NCI-H226 (cell line): ENCODE data around the gene SULT1A1.
A peak's percentile ranks its signal among the peaks of the same experiment; 100 is the strongest.
"Not testable (repeated sequence)": the region's sequence is repeated elsewhere in the genome, so short reads cannot be mapped to it uniquely, and the experiment has no call there.

ENCODE experiments used
- DNase-seq: peaks from one replicate; pipeline ENCODE4 v3.0.0-alpha.2; 2015

Gene SULT1A1

DNA sequence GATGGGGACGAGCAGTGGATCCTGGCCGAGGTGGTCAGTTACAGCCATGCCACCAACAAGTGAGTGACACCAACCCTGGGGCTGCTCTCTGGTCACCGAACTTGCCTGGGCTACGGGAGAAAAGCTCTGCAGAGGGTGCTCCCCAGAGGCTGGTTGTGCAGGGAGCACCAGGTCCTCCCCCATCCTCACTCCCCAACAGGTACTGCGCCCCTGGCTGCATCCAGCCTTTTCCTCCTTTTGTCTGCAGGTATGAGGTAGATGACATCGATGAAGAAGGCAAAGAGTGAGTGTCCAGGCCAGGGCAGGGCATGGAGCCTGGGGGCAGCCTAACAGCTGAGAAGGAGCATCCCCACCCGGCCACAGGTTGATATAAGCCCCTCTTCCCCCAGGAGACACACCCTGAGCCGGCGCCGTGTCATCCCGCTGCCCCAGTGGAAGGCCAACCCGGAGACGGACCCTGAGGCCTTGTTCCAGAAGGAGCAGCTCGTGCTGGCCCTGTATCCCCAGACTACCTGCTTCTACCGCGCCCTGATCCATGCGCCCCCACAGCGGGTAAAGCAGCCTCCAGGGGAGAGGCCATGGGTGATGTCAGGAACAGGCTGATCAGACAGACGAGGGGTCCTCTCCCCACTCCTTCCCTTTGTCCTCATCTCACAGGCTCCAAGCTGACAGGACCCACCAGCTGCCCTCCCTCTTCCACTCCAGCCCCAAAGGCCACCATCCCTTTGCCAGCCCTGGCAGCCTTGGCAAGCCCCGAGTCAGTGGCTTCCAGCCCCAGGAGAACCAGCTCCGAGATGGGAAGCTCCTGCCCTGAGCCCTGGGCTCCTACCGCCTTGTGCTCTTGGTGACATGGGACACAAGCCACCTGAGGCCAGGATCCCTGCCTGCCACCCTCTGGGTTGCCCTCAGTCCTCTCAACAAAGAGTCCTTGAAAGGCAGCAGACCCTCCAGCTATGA is 19.2 kb downstream of the SULT1A1 start:
- DNase-seq: no peak

DNA sequence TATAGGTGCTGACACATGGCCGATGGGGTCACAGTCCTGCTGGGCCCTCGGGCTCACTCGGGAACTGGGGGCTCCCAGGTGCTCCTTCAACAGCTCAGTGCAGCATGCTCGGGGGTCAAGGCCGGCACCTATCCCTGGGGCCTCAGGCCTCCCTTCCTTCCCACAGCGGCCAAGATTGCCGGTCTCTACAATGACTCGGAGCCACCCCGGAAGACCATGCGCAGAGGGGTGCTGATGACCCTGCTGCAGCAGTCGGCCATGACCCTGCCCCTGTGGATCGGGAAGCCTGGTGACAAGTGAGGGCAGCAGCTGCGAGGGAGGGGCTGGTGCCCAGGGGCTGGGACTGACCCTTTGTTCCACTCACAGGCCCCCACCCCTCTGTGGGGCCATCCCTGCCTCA is 19.9 kb downstream of the SULT1A1 start:
- no peak for DNase-seq

DNA sequence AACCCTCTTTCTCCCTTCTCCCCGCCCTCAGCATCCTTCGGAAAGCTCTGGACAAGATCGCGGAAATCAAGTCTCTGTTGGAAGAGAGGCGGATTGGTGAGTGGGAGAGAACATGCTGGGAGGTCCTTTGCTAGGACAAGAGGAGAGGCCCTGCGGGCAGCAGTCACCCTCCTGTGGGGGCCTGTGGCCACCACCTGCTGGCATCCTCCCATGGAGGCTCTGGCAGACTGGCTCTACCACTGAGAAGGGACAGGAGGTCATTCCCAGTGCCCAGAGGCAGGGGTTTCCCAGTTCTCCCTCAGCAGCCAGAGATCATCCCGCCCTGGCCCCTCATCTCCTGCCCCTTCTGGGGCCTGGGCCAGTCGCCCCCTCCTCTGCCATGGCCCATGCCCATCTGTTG is 20.8 kb downstream of the SULT1A1 start:
- DNase-seq: no peak

DNA sequence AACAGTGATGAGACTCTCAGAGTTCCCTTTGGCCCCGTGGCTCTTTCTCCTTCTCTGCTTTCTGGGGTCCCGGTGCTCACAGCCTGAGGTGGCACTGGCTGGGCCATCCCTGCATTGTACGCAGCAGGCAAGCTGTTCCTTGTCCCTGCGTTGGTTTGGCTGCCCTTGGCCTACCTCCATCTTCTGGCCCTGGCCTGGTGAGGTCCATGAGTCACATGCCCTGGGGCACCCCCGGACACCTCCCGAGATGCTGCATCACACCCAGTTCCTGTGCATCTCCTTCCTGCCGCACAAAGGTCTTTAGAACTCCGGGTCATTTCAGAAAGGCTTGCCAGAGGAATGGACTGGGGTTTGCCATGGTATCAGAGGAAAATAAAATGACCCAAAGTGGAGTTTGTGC is 22.5 kb downstream of the SULT1A1 start:
- peak; percentile 49 for DNase-seq

DNA sequence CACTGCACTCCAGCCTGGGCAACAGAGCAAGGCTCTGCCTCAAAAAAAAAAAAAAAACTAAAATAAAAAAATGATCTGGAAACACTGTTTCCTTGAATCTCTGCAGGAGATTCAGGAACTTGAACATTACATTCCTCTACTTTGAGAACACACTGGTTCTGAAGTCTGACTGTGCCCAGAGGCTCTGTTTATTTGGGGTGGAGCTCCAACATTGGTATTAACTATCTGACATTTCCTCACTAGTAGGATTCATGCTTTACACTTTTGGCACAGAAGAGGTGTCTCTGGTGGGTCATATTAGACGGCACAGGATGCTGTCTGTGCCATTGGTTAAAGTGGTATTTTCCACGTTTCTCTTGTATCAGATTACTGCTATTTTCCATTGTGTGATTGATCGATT is 23.4 kb downstream of the SULT1A1 start:
- DNase-seq: no peak

DNA sequence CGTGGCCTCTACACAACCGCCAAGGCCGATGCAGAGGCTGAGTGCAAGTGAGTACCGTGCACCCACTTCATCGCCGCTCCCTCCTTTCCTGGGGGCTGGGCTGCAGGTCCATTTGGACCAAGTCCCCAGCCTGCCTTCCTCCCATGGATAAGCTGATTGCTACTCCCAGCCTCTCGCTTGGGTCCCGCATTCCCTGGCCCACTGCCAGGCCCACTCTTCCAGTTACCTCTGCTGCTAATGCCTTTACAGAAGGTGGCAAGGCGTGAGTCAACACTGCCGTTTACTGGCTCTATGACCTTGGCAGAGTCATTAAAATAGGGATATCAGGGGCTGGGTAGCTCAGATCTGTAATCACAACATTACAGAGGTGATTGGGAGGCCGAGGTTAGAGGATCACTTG is 24.2 kb downstream of the SULT1A1 start:
- no peak for DNase-seq

DNA sequence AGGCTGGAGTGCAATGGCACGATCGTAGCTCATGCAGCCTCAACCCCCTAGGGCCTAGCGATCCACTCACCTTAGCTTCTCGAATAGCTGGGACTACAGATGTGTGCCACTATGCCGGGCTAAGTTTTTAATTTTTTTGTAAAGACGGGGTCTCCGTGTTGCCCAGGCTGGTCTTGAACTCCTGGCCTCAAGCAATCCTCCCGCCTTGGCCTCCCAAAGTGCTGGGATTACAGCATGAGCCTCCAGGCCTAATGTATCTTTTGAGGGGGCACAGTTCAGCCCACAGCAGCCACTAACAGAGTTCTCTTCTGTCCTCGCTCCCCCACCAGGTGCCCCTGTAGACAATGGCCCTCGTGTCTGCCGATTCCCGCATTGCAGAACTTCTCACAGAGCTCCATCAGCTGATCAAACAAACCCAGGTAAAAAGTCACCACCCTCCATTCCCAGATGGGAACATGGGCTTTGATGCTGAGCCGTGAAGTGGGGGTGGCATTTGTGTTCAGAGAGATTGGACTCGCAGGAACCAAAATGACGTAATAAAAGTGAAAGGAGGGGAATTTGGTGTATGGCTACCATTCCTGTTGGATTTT is 29.0 kb downstream of the SULT1A1 start:
- no peak for DNase-seq

DNA sequence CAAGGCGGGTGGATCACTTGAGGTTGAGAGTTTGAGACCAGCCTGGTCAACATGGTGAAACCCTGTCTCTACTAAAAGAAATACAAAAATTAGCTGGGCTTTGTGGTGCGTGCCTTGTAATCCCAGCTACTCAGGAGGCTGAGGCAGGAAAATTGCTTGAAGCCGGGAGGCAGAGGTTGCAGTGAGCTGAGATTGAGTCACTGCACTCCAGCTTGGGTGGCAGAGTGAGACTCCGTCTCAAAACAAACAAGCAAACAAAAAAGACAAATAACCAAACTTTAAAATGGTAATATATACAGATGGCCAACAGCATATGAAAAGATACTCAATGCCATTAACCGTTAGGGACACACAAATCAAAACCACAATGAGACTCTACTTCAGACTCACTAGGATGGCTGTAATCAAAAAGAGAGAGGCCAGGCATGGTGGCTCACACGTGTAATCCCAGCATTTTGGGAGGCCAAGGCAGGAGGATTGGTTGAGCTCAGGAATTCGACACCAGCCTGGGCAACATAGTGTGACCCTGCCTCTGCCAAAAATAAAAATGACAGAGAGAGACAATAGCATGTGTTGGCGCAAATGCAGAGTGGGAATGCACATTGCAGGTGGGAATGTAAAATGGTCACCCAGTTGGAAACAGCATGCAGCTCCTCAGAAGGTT is 34.3 kb downstream of the SULT1A1 start:
- DNase-seq: no peak

DNA sequence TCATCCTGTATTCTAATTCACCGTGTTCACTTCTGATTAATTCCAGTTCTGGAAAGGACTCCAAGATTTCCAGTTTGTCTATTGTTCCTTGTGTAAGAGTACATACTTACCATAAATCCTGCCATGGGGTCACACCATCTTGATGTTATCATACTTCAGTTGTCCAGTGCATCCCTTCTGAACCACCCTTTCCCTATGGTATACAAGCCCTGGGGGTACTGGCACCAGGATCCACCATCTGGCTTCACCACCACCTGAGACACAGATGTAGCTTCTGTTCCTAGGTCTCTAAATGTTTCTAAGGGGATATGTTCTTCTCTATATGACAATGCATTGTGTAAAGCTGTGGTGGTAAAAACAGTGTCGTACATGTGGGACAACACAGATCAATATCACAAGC is 34.9 kb downstream of the SULT1A1 start:
- no peak for DNase-seq

DNA sequence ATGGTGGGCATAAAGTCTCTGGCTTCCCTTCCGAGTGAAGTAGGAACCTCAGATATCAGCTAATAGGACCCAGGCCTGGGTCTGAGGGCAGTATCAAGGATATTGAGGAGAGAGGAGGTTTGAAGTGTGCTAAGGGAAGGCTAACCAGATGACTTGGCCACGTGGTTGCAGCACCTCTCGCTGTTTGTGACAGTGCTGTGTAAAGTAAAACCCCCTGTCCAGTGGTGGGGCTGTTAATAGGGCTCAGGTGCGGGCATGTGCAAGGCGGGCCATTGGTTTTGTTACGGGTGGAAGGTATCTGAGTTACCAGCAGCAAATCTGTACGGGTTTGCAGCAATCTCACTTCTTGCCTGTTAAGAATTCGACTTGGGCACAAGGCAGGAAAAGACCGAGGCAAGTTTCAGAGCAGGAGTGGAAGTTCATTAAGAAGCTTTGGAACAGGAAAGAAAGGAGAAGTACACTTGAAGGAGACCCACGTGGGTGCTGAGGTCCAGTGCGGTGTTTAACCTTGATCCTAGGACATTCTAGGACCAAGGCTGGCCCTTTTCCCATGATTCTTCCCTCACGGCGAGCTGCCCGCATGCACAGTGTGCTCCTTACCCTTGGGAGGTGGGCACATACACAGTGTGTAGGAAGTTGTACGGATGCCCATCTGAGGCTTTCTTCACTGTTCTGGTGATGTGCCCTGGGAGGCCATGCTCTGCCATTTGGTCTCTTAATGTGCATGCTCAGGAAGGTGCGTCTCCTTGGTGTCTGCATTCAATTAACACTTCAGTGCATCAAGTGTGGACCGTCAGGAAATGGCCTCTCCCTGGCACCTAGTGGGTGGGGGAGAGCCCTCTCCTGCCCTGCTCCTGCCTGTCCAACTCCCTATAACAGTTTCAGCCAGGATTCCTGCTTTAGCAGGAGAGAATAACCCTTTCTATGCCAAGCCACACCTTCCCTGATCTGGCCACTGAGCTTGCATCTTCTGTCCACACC is 35.8 kb downstream of the SULT1A1 start:
- DNase-seq: no peak

DNA sequence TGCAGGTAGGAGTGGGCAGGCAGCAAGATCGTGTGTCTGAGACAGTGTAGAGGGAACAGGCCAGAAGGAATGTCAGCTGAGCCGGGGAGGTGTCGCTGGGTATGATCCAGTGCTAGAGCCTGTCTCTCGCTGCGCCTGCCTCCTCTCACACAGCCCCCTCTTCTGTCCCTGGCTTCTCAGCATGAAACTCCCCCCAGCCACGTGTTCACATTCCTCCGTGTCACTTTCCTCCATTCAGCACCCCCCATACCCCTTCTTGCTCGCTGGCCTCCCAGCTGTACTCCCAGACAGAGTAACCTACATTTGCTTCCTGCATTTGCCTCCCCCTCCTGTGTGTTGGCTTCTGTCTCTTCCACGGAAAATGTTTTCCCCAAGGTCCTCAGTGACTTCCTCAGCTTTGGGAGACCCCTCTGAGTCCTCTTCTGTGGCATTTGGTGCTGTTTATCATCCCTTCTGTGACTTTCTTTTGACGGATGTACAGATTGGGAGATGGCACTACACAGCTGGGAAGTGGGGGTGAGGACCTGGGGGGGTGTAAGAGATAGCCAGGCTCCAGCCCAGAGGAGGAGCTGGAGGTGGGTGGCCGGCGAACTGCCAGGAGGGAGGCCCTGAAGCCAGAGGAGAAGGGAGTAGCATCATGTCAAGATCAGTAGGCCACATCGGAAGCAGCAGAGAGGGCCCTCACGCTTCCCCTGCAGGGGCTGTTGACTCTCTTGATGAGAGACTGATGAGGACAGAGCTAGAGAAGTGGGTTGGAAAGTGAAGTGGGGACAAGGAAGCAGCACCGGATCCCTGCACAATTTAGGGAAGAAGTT is 36.9 kb downstream of the SULT1A1 start:
- DNase-seq: no peak

DNA sequence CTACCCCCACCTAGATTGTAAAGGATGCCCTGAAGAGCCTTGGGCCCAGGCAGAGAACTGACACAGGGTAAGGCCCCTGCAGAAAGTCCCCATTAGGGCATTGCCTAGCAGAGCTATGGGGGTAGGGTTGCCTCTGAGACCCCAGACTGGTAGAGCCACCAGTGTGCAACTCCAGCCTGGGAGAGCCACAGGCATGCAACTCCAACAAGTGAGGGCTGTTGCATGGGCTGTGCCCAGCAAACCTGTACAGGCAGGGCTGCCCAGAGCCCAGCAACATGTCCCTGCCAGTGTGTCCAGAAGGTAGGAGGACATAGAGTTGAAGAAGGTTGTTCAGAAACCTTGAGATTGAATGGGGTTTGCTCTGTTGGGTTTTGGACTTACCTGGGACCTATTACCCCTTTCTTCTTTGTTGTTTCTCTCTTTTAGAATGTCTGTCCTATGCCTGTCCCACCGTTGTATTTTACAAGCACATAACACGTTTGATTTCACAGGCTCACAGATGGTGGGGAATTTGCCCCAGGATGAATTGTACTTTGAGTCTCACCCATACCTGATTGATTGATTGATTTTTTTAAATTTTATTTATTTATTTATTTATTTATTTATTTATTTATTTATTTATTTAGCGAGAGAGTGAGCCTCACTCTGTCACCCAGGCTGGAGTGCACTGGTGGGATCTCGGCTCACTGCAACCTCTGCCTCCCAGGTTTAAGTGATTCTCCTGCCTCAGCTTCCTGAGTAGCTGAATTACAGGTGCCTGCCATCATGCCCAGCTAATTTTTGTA is 39.7 kb downstream of the SULT1A1 start:
- no peak for DNase-seq

DNA sequence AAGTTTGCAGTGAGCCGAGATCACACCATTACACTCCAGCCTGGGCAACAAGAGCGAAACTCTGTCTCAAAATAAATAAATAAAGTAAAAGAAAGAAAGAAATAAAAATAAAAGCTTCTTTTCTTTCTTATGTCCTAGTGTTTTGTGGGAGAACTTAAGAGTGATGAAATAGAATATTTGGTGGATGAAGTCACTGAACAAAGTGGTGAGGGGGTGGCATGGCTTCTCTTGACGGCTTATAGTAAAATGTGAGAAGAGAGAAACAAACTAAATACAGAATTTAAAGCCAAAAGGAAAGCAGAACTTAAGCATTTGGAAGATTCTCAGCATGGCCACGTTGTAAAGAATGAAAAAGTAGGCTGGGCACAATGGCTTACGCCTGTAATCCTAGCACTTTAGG is 40.8 kb downstream of the SULT1A1 start:
- no peak for DNase-seq

DNA sequence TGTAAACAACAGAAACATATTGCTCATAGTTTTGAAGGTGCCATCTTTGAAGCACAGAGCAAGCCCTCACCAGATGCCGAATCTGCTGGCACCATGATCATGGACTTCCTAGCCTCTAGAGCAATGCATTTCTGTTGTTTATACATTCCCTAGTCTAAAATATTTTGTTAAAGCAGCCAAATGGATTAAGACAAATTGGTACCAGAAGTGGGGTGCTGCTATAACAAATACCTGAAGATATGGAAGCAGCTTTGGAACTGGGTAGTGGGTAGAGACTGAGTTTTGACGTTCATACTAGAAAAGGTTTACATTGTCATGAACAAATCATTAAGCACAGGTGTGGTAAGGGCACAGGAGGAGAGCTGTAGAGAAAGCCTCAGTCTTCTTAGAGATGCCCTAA is 42.6 kb downstream of the SULT1A1 start:
- DNase-seq: no peak

DNA sequence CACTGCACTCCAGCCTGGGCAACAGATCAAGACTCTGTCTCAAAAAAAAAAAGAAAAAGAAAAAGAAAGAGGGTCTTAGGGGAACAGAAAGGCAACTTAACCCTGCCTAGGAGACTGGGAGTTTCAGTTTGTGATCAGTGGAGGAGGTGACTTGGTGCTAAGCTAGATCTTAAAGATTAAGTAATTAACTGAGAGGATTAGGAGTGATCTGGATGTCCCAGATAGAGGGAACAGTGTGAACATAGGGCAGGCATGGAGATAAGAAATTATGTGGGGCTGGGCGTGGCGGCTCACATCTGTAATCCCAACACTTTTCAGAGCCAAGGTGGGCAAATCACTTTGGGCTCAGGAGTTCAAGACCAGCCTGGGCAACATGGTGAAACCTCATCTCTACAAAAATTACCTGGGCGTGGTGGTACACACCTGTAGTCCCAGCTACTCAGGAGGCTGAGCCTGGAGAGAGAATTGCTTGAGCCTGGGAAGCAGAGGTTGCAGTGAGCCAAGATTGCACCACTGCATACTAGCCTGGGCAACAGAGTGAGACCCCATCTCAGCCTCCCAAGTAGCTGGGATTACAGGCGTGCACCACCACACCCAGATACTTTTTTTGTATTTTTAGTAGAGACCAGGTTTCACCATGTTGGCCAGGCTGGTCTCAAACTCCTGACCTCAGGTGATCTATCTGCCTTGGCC is 43.5 kb downstream of the SULT1A1 start:
- DNase-seq: not testable (repeated sequence)

DNA sequence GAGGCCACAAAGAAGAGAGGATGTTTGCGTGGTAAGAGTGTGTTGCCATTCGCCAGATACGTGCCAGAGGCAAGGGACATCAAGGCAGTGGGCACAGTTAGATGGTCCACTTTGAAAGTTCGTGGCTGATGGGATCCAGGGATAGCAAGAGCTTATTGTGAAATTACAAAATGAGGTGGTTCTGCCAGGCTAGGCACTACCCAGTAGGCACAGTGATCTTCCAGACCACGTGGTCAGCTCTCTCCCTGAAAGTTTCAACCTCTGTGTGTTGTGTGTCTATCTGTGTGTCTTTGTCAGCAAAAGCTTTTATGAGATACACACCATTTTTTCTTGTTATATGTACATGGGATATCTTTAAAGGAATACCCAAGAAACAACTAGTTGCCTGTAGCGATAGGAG is 46.6 kb downstream of the SULT1A1 start:
- no peak for DNase-seq

DNA sequence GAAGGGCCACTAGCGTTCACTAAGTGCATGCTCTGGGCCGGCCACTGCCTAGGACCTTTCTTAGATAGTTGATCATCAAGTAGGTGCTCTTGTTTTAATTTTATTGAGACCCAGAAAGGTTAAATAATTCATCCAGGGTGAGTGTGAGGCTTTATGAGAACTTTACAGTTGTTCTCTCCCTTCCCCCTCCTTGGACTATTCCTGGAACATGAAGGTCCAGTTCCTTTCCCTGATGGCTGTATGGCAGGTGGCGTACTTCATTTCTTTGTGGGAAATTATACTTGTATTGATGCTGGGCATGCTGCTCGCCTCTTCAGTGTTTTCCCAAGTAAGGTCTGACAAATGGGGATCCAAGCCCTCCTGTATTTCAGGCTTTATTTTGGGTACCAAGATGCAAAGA is 47.6 kb downstream of the SULT1A1 start:
- no peak for DNase-seq

DNA sequence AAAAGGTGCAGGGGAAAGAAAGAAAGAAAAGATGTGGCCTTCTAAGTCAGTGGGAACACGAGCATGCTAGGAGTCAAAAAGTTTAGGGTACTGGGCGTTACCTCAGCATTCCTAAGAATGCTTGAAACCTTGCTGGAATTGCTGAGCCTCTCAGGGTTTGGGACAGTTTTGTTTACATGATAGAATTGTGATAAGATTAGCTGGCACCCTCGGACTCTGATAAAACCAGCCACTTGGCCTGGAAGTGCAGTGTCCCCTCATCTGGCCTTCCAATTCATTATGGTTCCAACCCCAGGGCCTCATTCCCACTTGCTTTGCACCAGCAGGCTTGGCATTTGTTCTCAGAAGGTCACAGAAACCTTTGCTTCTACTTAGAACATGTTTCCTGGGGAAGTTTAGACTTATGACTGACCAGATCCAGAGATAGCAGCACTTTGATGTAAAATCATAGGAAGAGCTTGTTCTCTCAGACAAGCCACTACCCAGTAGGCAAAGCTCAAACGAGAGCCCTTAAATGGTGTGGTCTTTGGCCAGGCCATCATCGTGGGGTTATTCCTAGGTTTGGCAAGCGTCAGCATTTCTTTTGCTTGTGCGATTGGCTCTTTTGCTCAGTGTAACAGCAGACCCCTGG is 48.2 kb downstream of the SULT1A1 start:
- no peak for DNase-seq

DNA sequence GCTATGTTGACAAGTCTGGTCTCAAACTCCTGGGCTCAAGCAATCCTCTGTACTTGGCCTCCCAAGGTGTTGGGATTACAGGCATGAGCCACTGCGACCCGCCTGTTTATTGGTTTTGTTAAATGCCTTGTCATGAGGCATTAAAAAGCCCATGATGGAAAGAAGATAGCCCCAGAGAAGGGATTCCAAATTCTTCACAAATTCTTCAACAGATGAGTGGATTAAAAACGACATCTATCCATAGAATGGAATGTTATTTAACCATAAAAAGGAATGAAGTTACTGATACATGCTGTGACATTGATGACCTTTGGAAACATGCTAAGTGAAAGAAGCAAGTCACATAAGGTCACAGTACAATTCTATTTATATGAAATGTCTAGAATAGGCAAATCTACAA is 51.4 kb downstream of the SULT1A1 start:
- DNase-seq: no peak

DNA sequence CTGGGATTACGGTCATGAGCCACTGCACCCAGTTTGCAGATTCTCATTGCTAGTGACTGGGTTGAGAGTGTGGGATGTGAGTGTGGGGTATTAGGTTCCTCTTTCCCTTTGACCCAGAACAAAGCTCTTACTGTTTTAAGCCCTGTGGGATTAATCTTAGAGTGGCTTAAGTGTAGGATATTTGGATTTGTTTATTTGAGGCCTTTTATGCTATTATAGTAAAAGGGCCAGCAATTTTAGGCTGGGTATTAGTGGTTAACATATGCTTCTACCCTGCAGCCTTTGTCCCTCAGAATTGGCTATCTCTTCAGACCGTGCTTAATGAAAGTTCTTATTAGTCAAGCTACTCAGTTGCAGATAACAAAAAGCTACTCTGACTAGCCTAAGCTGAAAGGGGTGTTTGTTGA is 52.9 kb downstream of the SULT1A1 start:
- DNase-seq: no peak
